ENCODE measurements around the gene PPHLN1.

DNA sequence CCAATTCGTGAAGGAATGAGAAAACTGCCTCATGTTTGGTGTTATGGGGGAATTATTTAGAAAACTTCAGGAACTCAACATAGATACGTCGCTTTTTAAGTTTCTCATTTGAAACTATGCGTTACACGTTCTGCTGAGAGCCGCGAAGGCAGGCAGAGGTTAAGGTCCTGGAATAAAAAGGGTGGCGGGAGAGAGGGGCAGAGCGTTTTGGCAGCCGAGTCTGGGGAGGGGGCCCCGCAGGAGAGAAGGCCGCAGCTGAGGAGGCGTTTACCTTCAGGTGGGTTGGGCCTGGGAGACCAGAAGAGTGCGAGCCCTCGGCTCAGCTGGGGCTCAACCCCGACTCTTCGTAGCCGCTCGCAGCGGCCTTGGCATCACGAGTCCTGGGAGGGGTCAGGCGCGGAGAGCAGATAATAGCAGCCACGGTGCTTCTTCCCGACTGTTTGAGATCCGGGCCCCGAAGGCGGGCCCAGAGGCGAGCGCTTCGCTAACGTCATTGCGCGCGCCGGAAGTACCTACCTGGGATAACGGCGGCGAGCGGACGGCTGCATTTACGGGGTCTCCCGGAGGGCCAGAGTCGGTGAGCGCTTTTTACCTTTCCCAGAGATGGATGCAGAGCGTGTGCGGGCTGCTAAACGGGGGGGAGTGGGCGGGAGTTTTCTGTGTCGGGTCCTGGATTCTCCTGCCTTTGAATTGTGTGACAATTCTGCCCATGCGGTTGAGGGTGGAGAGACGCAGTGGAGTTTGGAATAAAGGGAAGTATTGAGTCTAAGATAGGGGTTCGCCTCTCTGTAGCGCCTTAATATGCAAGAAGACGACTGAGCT, at the start of gene PPHLN1, which contains the start of gene ZCRB1:
- TF ChIP-seq FOXK2 (IDR thresholded peaks at IDR 0.05) (no peak), PKNOX1 (IDR thresholded peaks at IDR 0.05) (no peak), HDGF (IDR thresholded peaks at IDR 0.05; ENCODE audit: borderline replicate concordance) (no peak), SP1 (IDR thresholded peaks at IDR 0.05) (no peak)
